GM10248 (cell line): ENCODE measurements around the gene C1orf35.
"Not testable (repeated sequence)": the region's sequence is repeated elsewhere in the genome, so short reads cannot be mapped to it uniquely, and the experiment has no call there.

Experiments used
- CTCF ChIA-PET: fragments of 300-600 bp; sonication (Branson Sonifier 250); formaldehyde crosslinking; extraction: SDS; loops from one replicate; lab custom pipeline; 2021; ENCODE audit warnings: antibody characterized with exemption; lab: Yijun Ruan, JAX
- POLR2A ChIA-PET: fragments of 350-650 bp; sonication (Branson Sonifier 250); formaldehyde crosslinking; extraction: SDS; loops from one replicate; lab custom pipeline; 2020; ENCODE audit warnings: antibody characterized with exemption; lab: Yijun Ruan, JAX
- DNase-seq: peaks from one replicate; pipeline ENCODE4 v3.0.0; 2012; ENCODE audit errors: extremely low spot score
- TF ChIP-seq, protein P1 (sequence below): IDR thresholded peaks from 2 replicates; pipeline ENCODE4 v1.5.1; 2012; ENCODE audit warnings: mild to moderate bottlenecking, low read depth; ENCODE audit errors: extremely low read depth, missing control alignments, control extremely low read depth

C1orf35 gene

DNA sequence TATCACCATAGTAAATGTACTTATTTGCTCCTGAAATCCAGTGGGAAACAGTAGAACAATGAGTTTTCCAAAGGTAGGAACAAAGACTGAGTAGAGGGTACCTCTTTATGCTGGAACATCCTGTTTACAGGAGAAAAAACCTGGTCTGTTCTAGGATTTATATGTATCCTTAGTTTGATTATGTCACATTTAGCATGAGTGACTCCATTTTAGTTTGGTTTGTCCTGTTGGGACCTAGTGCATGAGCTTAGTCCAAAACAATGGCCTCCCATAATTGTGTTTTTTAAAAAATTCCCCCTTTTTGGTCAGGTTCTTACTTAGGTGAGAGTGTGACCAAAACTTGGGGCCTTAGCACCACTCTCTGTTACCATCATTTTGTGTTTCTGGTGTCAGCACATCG is 9.5 kb upstream of the C1orf35 start:
- DNase-seq, result no peak
- POLR2A ChIA-PET, result no interaction called here
- TF ChIP-seq, protein P1, sequence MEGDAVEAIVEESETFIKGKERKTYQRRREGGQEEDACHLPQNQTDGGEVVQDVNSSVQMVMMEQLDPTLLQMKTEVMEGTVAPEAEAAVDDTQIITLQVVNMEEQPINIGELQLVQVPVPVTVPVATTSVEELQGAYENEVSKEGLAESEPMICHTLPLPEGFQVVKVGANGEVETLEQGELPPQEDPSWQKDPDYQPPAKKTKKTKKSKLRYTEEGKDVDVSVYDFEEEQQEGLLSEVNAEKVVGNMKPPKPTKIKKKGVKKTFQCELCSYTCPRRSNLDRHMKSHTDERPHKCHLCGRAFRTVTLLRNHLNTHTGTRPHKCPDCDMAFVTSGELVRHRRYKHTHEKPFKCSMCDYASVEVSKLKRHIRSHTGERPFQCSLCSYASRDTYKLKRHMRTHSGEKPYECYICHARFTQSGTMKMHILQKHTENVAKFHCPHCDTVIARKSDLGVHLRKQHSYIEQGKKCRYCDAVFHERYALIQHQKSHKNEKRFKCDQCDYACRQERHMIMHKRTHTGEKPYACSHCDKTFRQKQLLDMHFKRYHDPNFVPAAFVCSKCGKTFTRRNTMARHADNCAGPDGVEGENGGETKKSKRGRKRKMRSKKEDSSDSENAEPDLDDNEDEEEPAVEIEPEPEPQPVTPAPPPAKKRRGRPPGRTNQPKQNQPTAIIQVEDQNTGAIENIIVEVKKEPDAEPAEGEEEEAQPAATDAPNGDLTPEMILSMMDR, result no peak
- CTCF ChIA-PET, result interaction anchor here (0.7 to 2.2 kb wide), 5 partner anchors 18 to 54 kb away, joined by 3 to 6 read pairs (median 6); no protein-coding TSS in a partner anchor

DNA sequence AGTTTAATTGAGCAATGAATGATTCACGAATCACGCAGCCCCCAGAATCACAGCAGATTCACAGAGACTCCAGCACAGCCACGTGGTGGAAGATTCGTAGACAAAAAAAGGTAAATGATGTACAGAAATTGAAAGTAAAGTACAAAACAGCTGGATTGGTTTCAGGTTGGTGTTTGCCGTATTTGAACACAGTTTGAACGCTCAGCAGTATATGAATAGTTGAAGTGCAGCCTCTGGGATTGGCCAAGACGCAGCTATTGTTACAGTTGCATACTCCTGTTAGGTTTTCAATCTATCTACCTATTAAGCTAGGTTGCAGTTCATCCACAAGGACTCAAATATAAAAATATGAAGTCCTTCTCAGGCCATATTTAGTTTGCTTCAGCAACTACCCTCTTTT is 9.0 kb upstream of the C1orf35 start:
- POLR2A ChIA-PET, result no interaction called here
- CTCF ChIA-PET, result interaction anchor here (0.7 to 2.2 kb wide), 5 partner anchors 18 to 54 kb away, joined by 3 to 6 read pairs (median 6); no protein-coding TSS in a partner anchor
- no peak for DNase-seq
- TF ChIP-seq, protein P1, result no peak

DNA sequence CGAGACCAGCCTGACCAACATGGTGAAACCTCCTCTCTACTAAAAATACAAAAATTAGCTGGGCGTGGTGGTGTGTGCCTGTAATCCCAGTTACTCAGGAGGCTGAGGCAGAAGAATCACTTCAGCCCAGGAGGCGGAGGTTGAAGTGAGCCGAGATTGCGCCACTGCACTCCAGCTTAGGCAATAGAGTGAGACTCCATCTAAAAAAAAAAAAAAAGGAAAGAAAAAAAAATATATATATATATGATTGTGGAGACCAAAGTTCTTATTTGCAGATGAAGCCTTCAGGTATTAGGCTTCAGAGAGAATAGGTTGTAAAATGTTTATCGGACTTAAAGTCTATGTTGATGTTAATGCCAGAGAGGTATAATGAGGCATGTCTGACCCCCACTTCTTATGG is 8.2 kb upstream of the C1orf35 start:
- POLR2A ChIA-PET, result not testable (repeated sequence)

DNA sequence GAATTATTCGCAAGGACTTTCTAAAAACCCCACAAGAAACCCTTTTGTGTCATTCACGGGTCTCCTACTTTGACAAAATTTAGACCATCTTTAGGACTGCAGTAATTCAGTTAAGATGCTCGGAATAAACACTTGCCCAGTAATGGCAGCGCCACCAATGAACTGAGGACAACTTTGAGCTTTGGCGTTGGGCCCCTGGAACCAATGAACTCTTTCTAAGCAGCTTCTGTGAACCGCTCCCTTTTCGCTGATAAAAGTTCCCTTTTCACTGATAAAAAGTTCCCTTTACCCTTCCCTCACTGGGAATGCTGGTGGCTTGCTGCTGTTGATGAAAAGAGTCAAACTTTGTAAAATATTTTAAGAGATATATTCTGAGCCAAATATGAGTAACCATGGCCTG is 7.4 kb upstream of the C1orf35 start:
- no peak for DNase-seq
- TF ChIP-seq, protein P1, result no peak
- ChIA-PET CTCF (interaction anchor here (1.0 to 2.8 kb wide), 4 partner anchors 13 to 62 kb away, joined by 3 to 18 read pairs (median 7); partner anchors contain the start of gene IBA57), POLR2A (no interaction called here)

More for the DNA sequence above, 8.2 kb upstream of the C1orf35 start:
- not testable (repeated sequence) for DNase-seq
- CTCF ChIA-PET, result interaction anchor here (1.6 to 2.8 kb wide), 2 partner anchors 19 to 20 kb away, joined by 6 to 18 read pairs; no protein-coding TSS in a partner anchor

DNA sequence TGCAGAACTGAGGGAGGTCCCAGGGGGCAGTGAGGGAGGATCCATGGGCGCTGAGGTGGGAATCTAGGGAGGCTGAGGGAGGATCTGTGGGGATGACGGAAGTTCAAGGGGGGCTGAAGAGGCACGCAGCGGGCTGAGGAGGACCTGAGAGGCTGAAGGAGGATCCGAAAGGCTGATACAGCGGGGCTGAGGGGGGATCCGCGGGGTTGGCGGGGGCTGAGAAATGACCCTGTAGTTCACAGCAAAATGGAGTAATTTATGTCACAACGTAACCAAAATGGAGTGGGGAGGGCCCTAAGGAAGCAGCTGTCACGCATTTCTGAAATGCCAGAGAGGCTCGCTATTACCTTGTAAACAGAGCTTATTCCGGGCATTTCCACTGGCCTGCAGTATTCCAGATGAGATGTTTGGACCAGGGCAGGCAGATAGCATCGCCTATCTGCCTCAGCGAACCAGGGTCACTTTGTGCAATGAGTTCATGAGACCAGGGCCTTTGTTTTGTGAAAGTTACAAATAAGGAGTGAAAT is 6.9 kb upstream of the C1orf35 start:
- POLR2A ChIA-PET, result interaction anchor here (0.9 kb wide), 1 partner anchor 21 kb away, joined by 3 read pairs; no protein-coding TSS in a partner anchor
- peak; percentile 10 for DNase-seq
- CTCF ChIA-PET, result interaction anchor here (1.0 to 2.8 kb wide), 6 partner anchors 12 to 1446 kb away, joined by 3 to 18 read pairs (median 3); partner anchors contain the start of gene IBA57
- TF ChIP-seq, protein P1, result no peak

DNA sequence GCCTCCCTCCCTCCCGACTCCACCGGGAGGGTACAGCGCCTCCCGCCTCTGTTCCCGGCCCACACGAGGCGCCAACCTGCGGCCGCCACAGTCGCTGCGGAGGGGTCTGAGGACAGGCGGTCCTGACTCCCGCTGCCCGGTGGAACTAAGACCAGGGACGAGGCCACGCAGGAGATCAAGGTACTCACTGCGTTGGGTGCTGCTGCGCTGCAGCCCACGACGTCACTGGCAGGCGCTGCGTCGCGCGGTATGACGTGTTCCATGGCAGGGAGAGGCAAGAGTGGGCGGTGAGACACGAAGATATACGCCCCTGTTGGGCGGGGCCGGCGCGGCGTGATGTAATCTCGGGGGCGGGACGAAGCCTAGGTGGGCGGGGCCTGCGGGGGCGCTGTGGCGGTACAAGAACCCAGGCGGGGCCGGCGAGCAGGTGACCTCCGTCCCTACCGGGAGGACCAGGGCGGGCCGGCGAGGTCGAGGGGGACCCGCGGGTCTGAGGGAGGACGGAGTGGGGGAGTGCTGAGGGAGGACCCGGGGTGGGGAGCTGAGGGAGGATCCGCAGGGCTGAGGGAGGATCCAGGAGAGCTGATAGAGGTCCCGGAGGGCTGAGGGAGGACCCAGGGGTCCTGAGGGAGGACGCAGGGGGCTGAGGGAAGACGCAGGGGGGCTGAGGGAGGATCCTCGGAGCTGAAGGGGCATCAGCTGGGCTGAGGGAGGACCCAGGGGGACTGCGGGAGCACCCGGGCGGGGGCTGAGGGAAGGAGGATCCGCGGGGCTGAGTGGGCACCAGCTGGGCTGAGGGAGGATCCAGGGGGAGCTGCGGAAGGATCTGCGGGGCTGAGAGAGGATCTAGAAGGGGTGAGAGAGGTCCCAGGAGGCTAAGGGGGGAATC is 6.2 kb upstream of the C1orf35 start, which contains the start of gene MRPL55:
TSS of gene MRPL55 (minus strand) at position 227 of the 889 bp plus-strand sequence. CDS start 1,039 bp downstream, outside the sequence.
- CTCF ChIA-PET, result interaction anchor here (1.0 to 2.8 kb wide), 6 partner anchors 12 to 1445 kb away, joined by 3 to 18 read pairs (median 3); partner anchors contain the start of gene IBA57
- TF ChIP-seq, protein P1, result no peak
- POLR2A ChIA-PET, result interaction anchor here (0.9 kb wide), 1 partner anchor 21 kb away, joined by 3 read pairs; no protein-coding TSS in a partner anchor
- DNase-seq, result peak; percentile 98

DNA sequence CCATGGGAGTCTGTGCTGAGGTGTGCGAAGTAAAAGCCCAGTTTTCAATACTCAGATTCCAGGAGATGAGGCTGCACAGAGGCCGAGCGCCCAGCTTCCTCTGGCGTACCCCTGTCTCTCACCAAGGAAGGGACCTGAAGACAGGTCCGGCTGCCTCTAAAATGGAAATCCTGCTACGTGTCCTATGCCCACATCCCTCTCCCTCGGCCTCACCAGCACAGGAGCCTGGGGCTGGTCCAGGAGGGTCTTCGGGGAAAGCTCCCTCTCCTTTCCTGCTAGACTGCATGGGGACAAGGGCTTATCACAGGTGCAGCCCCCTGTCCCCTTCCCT is 5.6 kb upstream of the C1orf35 start:
- POLR2A ChIA-PET, result no interaction called here
- TF ChIP-seq, protein P1, result no peak
- CTCF ChIA-PET, result interaction anchor here (2.8 kb wide), 1 partner anchor 22 kb away, joined by 18 read pairs; no protein-coding TSS in a partner anchor
- DNase-seq, result no peak
